HL-60 (cell line): ENCODE measurements around the gene FBP1.
"Not testable (repeated sequence)": the region's sequence is repeated elsewhere in the genome, so short reads cannot be mapped to it uniquely, and the experiment has no call there.

Source experiments
- DNase-seq, 2 experiments: peaks; one replicate each; pipeline ENCODE4 v3.0.0-alpha.2; 2010 to 2020; ENCODE audit warnings: low read depth in 1 of 2, low spot score in 1 of 2
- H3K27ac ChIP-seq: fragments of 250-450 bp; sonication (Bioruptor Pico); replicated peaks from 2 replicates; pipeline ENCODE4 v1.5.1; 2020; ENCODE audit warnings: mild to moderate bottlenecking, moderate library complexity
- H3K27me3 ChIP-seq: fragments of 250-450 bp; sonication (Bioruptor Pico); 2 replicates; pipeline ENCODE4 v1.5.1; 2021; ENCODE audit warnings: mild to moderate bottlenecking, moderate library complexity; ENCODE audit not compliant: insufficient read depth, poor library complexity, severe bottlenecking
- H3K4me3 ChIP-seq: replicated peaks from 2 replicates; pipeline ENCODE4 v1.5.1; 2011; ENCODE audit warnings: mild to moderate bottlenecking, control low read depth, low read length; ENCODE audit not compliant: insufficient read depth
- GABPA ChIP-seq: IDR thresholded peaks from 2 replicates; pipeline ENCODE4 v1.6.1; 2012; ENCODE audit warnings: low read depth
- POLR2AphosphoS5 ChIP-seq: IDR thresholded peaks from 2 replicates; pipeline ENCODE4 v1.6.1; 2012; ENCODE audit warnings: low read depth
- REST ChIP-seq: IDR thresholded peaks from 2 replicates; pipeline ENCODE4 v1.6.1; 2012; ENCODE audit warnings: low read depth; ENCODE audit not compliant: insufficient replicate concordance
- SPI1 ChIP-seq: IDR thresholded peaks from 2 replicates; pipeline ENCODE4 v1.6.1; 2012; ENCODE audit warnings: low read depth, mild to moderate bottlenecking, borderline replicate concordance
- TF ChIP-seq, protein P1 (sequence below): IDR thresholded peaks from one replicate; pipeline ENCODE4 v1.5.1; 2011; ENCODE audit warnings: low read length, control low read depth, inconsistent platforms; ENCODE audit not compliant: insufficient read depth

The FBP1 gene

GRCh38 chr9:94599102-94599501 lies 40.2 kb downstream of the FBP1 start:
- TF ChIP-seq GABPA = no peak
- TF ChIP-seq SPI1 = no peak
- TF ChIP-seq, protein P1, sequence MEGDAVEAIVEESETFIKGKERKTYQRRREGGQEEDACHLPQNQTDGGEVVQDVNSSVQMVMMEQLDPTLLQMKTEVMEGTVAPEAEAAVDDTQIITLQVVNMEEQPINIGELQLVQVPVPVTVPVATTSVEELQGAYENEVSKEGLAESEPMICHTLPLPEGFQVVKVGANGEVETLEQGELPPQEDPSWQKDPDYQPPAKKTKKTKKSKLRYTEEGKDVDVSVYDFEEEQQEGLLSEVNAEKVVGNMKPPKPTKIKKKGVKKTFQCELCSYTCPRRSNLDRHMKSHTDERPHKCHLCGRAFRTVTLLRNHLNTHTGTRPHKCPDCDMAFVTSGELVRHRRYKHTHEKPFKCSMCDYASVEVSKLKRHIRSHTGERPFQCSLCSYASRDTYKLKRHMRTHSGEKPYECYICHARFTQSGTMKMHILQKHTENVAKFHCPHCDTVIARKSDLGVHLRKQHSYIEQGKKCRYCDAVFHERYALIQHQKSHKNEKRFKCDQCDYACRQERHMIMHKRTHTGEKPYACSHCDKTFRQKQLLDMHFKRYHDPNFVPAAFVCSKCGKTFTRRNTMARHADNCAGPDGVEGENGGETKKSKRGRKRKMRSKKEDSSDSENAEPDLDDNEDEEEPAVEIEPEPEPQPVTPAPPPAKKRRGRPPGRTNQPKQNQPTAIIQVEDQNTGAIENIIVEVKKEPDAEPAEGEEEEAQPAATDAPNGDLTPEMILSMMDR = no peak
- no peak for TF ChIP-seq REST
- TF ChIP-seq POLR2AphosphoS5 = no peak
- no peaks in the 10 kb centered on the region for H3K27me3 ChIP-seq
- H3K27ac ChIP-seq = no peak overlapping the region
- no peak for DNase-seq
- no peak overlapping the region for H3K4me3 ChIP-seq

GRCh38 chr9:94593459-94594345 lies 45.6 kb downstream of the FBP1 start, which contains the start of gene FBP2:
Gene FBP2 (minus strand): TSS chr9:94593824. CDS start chr9:94593726, 98 bp downstream.
- no peak for TF ChIP-seq REST
- TF ChIP-seq POLR2AphosphoS5 = no peak
- DNase-seq = no peak
- H3K27me3 ChIP-seq = no peaks in the 10 kb centered on the region

DNA sequence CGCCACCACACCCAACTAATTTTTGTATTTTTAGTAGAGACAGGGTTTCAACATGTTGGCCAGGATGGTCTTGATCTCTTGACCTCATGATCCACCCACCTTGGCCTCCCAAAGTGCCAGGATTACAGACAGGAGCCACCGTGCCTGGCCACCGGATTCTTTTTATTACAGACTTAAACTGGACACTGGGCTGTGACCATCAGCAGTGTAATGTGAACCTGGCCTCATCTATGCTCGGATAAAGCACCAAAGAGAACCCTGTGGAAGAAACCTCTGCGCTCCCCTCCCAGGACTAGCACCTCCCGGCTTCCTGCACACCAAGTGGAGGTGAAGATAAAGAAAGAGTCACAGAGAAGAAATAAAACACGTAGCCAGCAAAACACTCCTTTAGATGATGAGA lies 46.6 kb downstream of the FBP1 start:
- not testable (repeated sequence) for H3K27me3 ChIP-seq, DNase-seq, H3K4me3 ChIP-seq, H3K27ac ChIP-seq

More at GRCh38 chr9:94593459-94594345, 45.6 kb downstream of the FBP1 start, which contains the start of gene FBP2:
- Histone ChIP-seq H3K4me3 (no peak within 1 kb of the TSS), H3K27ac (no peak within 1 kb of the TSS)

DNA sequence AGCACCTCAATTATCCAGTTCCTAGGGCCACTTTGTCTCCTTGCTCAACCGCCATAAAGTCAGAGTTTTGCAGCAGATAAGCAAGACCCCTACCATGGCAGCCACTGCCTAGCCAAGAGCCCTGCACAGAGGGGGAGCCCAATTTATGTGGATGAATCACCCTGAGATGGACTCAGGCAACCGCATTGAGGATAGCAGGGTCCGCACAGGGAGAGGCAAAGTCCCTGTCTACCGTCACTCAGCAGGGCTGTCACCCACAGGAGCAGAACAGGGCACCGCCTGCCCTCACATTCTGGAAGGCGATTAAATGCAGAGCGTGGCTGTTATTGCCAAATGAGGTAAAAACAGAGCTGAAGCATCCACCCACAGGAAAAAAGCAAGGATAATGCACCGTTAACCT lies 47.4 kb downstream of the FBP1 start:
- no peak for DNase-seq
- H3K27me3 ChIP-seq = no peaks in the 10 kb centered on the region
- no peak overlapping the region for H3K27ac ChIP-seq
- H3K4me3 ChIP-seq = no peak overlapping the region
- no peak for TF ChIP-seq GABPA
- TF ChIP-seq REST = no peak

DNA sequence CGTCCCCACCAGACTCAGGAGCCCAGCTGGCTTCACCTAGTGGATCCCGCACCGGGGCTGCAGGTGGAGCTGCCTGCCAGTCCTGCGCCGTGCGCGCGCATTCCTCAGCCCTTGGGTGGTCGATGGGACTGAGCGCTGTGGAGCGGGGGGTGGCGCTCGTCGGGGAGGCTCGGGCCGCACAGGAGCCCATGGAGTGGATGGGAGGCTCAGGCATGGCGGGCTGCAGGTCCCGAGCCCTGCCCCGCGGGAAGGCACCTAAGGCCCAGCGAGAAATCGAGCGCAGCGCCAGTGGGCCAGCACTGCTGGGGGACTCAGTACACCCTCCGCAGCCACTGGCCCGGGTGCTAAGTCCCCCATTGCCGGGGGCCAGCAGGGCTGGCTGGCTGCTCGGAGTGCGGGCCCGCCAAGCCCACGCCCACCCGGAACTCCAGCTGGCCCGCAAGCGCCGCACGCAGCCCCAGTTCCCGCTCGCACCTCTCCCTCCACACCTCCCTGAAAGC lies 48.2 kb downstream of the FBP1 start:
- not testable (repeated sequence) for H3K4me3 ChIP-seq, H3K27ac ChIP-seq, DNase-seq, H3K27me3 ChIP-seq
